ENCODE measurements around the gene AGBL1.
"Not testable (repeated sequence)": the region's sequence is repeated elsewhere in the genome, so short reads cannot be mapped to it uniquely, and the experiment has no call there.

AGBL1 gene

GRCh38 chr15:86089422-86089821 is 9.8 kb downstream of the AGBL1 start:
- DNase-seq: no peak

GRCh38 chr15:86101818-86102217 is 22.1 kb downstream of the AGBL1 start:
- no peak for DNase-seq

GRCh38 chr15:86103825-86104224 is 24.2 kb downstream of the AGBL1 start:
- no peak for DNase-seq

GRCh38 chr15:86106306-86106705 is 26.6 kb downstream of the AGBL1 start:
- no peak for DNase-seq

GRCh38 chr15:86115145-86115801 is 35.6 kb downstream of the AGBL1 start:
- no peak for DNase-seq

GRCh38 chr15:86121568-86122225 is 42.0 kb downstream of the AGBL1 start:
- DNase-seq: no peak

GRCh38 chr15:86122691-86123391 is 43.2 kb downstream of the AGBL1 start:
- DNase-seq: not testable (repeated sequence)

- no peak for DNase-seq
These were observed 46.1 kb downstream of the AGBL1 start for GRCh38 chr15:86125775-86126174.

- no peak for DNase-seq
These were observed 47.9 kb downstream of the AGBL1 start for GRCh38 chr15:86127547-86127946.

- no peak for DNase-seq
These were observed 55.4 kb downstream of the AGBL1 start for GRCh38 chr15:86135041-86135440.

- no peak for DNase-seq
These were observed 57.2 kb downstream of the AGBL1 start for GRCh38 chr15:86136861-86137260.

GRCh38 chr15:86138798-86139197 is 59.1 kb downstream of the AGBL1 start:
- DNase-seq: no peak

GRCh38 chr15:86139828-86140227 is 60.2 kb downstream of the AGBL1 start:
- no peak for DNase-seq

GRCh38 chr15:86154705-86155104 is 75.0 kb downstream of the AGBL1 start:
- DNase-seq: no peak

- DNase-seq: no peak
These were observed 75.9 kb downstream of the AGBL1 start for GRCh38 chr15:86155551-86155950.

- DNase-seq: no peak
These were observed 78.1 kb downstream of the AGBL1 start for GRCh38 chr15:86157606-86158293.

GRCh38 chr15:86159468-86159867 is 79.8 kb downstream of the AGBL1 start:
- no peak for DNase-seq

GRCh38 chr15:86161250-86161649 is 81.6 kb downstream of the AGBL1 start:
- no peak for DNase-seq

GRCh38 chr15:86162172-86162591 is 82.5 kb downstream of the AGBL1 start:
- no peak for DNase-seq

- no peak for DNase-seq
These were observed 83.0 kb downstream of the AGBL1 start for GRCh38 chr15:86162641-86163040.

GRCh38 chr15:86163816-86164215 is 84.1 kb downstream of the AGBL1 start:
- no peak for DNase-seq

GRCh38 chr15:86164232-86164898 is 84.7 kb downstream of the AGBL1 start:
- DNase-seq: no peak

Data from NCI-H1436 treated with DMSO at 0.1 percent for 48 hours (cell line).